Ovary (tissue), 9 donors: ENCODE data around the gene TMPRSS3. TPM values are rescaled to one million over a fixed set of nuclear protein-coding genes. Genes with fewer than 3 reads are reported as not detected.

Experiments
- DNase-seq, 5 donors: peaks; one replicate each; pipeline ENCODE4 v3.0.0-alpha.2; 2019 to 2020
- H3K27ac ChIP-seq, 2 donors: fragments of 200-600 bp; one replicate each; pipeline versions ENCODE4 v1.5.1 to v1.8.0; 2019 to 2022
- H3K27me3 ChIP-seq: fragments of 200-600 bp; one replicate; pipeline ENCODE4 v1.8.0; 2022
- H3K36me3 ChIP-seq: fragments of 200-600 bp; sonication (generic); one replicate; pipeline ENCODE4 v1.5.1; 2019
- H3K4me1 ChIP-seq: one replicate; pipeline ENCODE4 v1.8.1; 2013; ENCODE audit warnings: mild to moderate bottlenecking, moderate library complexity; ENCODE audit not compliant: insufficient read depth
- H3K4me3 ChIP-seq: fragments of 200-600 bp; sonication (generic); one replicate; pipeline ENCODE4 v1.5.1; 2017
- H3K9me3 ChIP-seq, 2 donors: fragments of 200-600 bp in 1 of 2; sonication (generic) in 1 of 2; one replicate each; pipeline versions ENCODE4 v1.5.1 to v1.8.1; 2013 to 2019; ENCODE audit warnings: mild to moderate bottlenecking in 1 of 2, moderate library complexity in 1 of 2
- EP300 ChIP-seq: sonication (generic); formaldehyde crosslinking; IDR thresholded peaks from one replicate; pipeline ENCODE4 v1.6.1; 2017; ENCODE audit warnings: antibody characterized with exemption
- POLR2A ChIP-seq: fragments of 450-650 bp; IDR thresholded peaks from one replicate; pipeline ENCODE4 v1.6.1; 2017; ENCODE audit warnings: antibody characterized with exemption, mild to moderate bottlenecking, moderate library complexity
- WGBS, 3 donors: extraction: QIAGEN DNeasy Blood & Tissue Kit in 1 of 3; methylation state at CpG; one replicate each; pipeline versions ENCODE4 v1.1.5 to v1.1.7; 2013 to 2017; 5-methylcytosine and 5-hydroxymethylcytosine counted together
- intact Hi-C, 4 donors: fragments of 100-400 bp; cut with DNase I; formaldehyde crosslinking; loops; one replicate each; pipeline versions ENCODE4 v1.11.0 to v1.15.1; 2022 to 2023
- polyA plus RNA-seq, 2 donors: library from polyadenylated mRNA; stranded (reverse); fragments of 200-250 nt in 1 of 2; fragments of 350-450 nt in 1 of 2; fragmentation: Illumina TruSeq in 1 of 2; extraction: RNeasy Lipid Tissue Mini Kit (QIAGEN cat#74804) in 1 of 2; gene quantifications; one replicate each; pipeline ENCODE4 v1.2.3, GENCODE V29; 2013 to 2014
- total RNA-seq, 7 donors: library from RNA; depleted of rRNA in 2 of 7; stranded (reverse); fragments of >200 nt in 2 of 7; fragmentation: NEBNext Ultra II Directional in 3 of 7; extraction: Animal tissue kit (Norgen Biotek cat#: 25700) in 3 of 7; gene quantifications; one replicate each; pipeline versions ENCODE4 v1.1.0 to v1.2.4, GENCODE V29; 2016 to 2023
- TF ChIP-seq, protein P1 (sequence below), 3 donors: fragments of 450-650 bp in 2 of 3; fragments of 200-600 bp in 1 of 3; IDR thresholded peaks; one replicate each; pipeline versions ENCODE4 v1.5.1 to v1.8.0; 2016 to 2022; ENCODE audit warnings: antibody characterized with exemption in 3 of 3, mild to moderate bottlenecking in 1 of 3
- donor health status: DM: no; HTN: no; CAD: no; lungs with moderate emphysema.
- donor health status: DM: no; HTN: no; CAD: no.
- donor health status: Bipolar disorder and iron deficiency.
- donor health status: DM: yes; HTN: yes; CAD: no.
- donor health status: DM: no; HTN: no; CAD: no.
- donor health status: DM: yes; HTN: yes; CAD: no.

The TMPRSS3 gene
- total and polyA plus RNA-seq, 9 donors, result 0.07 to 28.6 (median 1.4) TPM; not detected in 2

DNA sequence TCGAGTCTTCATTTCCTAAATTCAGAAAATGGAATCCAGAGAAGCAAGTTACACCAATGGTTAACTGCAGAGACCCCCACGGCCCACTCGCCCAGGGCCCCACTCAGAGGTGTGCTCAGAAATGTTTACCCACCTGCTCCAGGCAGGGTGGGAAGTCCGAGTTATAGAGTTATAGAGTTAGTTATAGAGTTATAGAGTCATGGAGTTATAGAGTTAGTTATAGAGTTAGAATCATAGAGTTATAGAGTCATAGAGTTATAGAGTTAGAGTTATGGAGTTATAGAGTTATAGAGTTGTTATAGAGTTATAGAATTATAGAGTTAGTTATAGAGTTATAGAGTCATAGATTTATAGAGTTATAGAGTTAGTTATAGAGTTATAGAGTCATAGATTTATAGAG is 39.5 kb upstream of the TMPRSS3 start:
- no peak for DNase-seq
- intact Hi-C loops, result no loop called here
- Histone ChIP-seq H3K36me3 (no peaks in the 10 kb centered on the region), H3K9me3 (no peaks in the 10 kb centered on the region), H3K27ac (no peak overlapping the region), H3K27me3 (no peaks in the 10 kb centered on the region), H3K4me3 (no peak overlapping the region), H3K4me1 (no peaks in the 10 kb centered on the region)
- WGBS, 3 donors, result 64 to 74% (median 67%) methylated on average over 4 of the region's 4 CpGs
- TF ChIP-seq, protein P1, sequence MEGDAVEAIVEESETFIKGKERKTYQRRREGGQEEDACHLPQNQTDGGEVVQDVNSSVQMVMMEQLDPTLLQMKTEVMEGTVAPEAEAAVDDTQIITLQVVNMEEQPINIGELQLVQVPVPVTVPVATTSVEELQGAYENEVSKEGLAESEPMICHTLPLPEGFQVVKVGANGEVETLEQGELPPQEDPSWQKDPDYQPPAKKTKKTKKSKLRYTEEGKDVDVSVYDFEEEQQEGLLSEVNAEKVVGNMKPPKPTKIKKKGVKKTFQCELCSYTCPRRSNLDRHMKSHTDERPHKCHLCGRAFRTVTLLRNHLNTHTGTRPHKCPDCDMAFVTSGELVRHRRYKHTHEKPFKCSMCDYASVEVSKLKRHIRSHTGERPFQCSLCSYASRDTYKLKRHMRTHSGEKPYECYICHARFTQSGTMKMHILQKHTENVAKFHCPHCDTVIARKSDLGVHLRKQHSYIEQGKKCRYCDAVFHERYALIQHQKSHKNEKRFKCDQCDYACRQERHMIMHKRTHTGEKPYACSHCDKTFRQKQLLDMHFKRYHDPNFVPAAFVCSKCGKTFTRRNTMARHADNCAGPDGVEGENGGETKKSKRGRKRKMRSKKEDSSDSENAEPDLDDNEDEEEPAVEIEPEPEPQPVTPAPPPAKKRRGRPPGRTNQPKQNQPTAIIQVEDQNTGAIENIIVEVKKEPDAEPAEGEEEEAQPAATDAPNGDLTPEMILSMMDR (IDR thresholded peaks at IDR 0.05), result no peak
- no peak for TF ChIP-seq EP300
- no peak for TF ChIP-seq POLR2A

DNA sequence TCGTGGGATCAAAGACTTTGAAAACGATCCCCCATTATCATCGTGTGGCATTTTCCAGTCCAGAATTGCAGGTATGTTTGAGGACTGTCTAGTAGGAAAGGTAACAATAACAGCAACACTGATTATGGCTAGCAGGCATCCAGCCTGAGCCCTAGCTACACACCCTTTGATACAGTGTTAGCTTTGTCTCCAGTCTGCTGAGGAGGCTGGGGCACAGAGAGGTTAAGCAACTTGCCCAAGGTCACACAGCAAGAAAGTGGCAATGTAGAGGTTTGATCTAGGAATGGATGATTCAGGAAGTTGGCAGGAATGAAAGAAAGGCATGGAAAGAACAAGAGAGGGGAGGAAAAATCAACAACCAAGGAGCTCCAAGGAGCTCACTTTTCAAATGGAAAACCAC is 39.0 kb upstream of the TMPRSS3 start:
- no peak for TF ChIP-seq POLR2A
- TF ChIP-seq, protein P1 (IDR thresholded peaks at IDR 0.05), result no peak
- TF ChIP-seq EP300, result no peak
- no peaks in the 10 kb centered on the region for H3K27me3 ChIP-seq
- intact Hi-C loops, result no loop called here
- no peak for DNase-seq
- H3K4me1 ChIP-seq, result no peaks in the 10 kb centered on the region
- no peak overlapping the region for H3K4me3 ChIP-seq
- WGBS, 3 donors, result 58 to 79% (median 60%) methylated on average over 3 of the region's 3 CpGs
- H3K27ac ChIP-seq, result no peak overlapping the region
- no peaks in the 10 kb centered on the region for H3K36me3 ChIP-seq
- no peaks in the 10 kb centered on the region for H3K9me3 ChIP-seq

DNA sequence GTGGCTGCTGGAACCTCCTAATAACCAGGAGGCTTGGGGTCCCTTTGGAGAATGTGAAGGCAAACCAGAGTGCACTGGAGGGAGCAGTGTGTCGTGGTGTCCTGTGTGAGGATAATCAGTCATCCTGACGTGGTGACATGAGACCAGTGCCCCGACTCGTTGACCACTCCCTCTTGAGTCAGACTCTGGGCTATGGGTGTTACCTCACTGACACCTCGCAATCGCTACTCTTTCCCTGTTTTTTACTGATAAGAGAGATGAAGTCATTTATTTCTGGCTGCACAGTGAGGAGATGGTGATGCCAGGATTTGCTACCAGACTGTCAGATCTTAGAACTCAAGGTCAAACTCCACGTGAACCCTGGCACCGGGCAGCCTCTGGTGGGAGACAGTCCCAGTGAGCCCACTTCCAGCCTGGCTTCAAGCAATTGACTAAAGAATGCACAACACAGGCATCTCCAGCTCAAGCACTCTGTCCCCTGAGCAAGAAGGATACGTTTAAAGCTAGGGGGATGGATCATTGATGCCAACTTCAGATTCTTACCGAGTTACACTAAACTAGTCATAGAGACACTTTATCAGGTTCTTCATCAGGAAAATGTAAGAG is 38.2 kb upstream of the TMPRSS3 start:
- Histone ChIP-seq H3K27me3 (no peaks in the 10 kb centered on the region), H3K27ac (no peak overlapping the region), H3K4me1 (no peaks in the 10 kb centered on the region), H3K36me3 (no peaks in the 10 kb centered on the region), H3K9me3 (no peaks in the 10 kb centered on the region), H3K4me3 (no peak overlapping the region)
- intact Hi-C loops, result no loop called here
- WGBS, 3 donors, result 62 to 65% (median 65%) methylated on average over 10 of the region's 10 CpGs
- TF ChIP-seq, protein P1 (IDR thresholded peaks at IDR 0.05), result no peak
- TF ChIP-seq POLR2A (no peak), EP300 (no peak)
- no peak for DNase-seq

DNA sequence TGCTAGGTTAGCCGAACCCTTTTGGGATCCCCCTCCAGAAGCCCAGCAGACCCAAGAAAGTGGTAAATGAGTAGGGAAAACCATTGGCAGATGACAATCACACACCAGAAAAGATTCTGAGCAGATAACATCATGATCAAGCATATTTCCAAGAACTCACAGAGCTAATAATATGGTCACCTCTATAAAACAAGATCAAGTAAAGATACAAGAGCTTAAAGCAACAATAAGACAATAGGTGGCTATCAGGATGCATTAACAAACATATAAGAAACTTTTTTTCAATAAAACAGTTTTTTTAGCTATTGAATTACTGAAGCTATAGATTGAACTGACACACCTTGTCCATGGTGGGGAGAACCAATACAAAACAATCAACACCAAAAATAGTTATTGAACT is 36.8 kb upstream of the TMPRSS3 start:
- 89 to 94% (median 92%) methylated on average over 1 of the region's 1 CpG for WGBS, 3 donors
- no peak for DNase-seq
- TF ChIP-seq, protein P1 (IDR thresholded peaks at IDR 0.05), result no peak
- intact Hi-C loops, result no loop called here
- no peaks in the 10 kb centered on the region for H3K27me3 ChIP-seq
- H3K36me3 ChIP-seq, result no peaks in the 10 kb centered on the region
- H3K27ac ChIP-seq, result no peak overlapping the region
- no peak overlapping the region for H3K4me3 ChIP-seq
- no peaks in the 10 kb centered on the region for H3K4me1 ChIP-seq
- H3K9me3 ChIP-seq, result no peaks in the 10 kb centered on the region
